Transverse colon (tissue), 4 donors: ENCODE measurements around the gene OTUD3. TPM values are rescaled to one million over a fixed set of nuclear protein-coding genes. Genes with fewer than 3 reads are reported as not detected.
A peak's percentile ranks its signal among the peaks of the same experiment; 100 is the strongest.
"Not testable (repeated sequence)": the region's sequence is repeated elsewhere in the genome, so short reads cannot be mapped to it uniquely, and the experiment has no call there.

ENCODE experiments used
- DNase-seq: peaks from one replicate; pipeline ENCODE4 v3.0.0-alpha.2; 2019
- H3K27ac ChIP-seq, 4 donors: fragments of 200-600 bp; sonication (generic); 2 replicates each; pipeline ENCODE4 v1.5.1; 2016 to 2018; ENCODE audit warnings: inconsistent platforms in 4 of 4
- H3K27me3 ChIP-seq: fragments of 200-600 bp; sonication (generic); 2 replicates; pipeline ENCODE4 v1.5.1; 2017; ENCODE audit warnings: inconsistent platforms
- H3K36me3 ChIP-seq, 4 donors: fragments of 200-600 bp; sonication (generic); 2 replicates each; pipeline ENCODE4 v1.5.1; 2017 to 2019; ENCODE audit warnings: inconsistent platforms in 4 of 4
- H3K4me1 ChIP-seq, 4 donors: fragments of 200-600 bp; sonication (generic); 2 replicates each; pipeline ENCODE4 v1.5.1; 2017 to 2020; ENCODE audit warnings: inconsistent platforms in 4 of 4
- H3K4me3 ChIP-seq, 4 donors: fragments of 200-600 bp; sonication (generic); 1 replicate in 1 of 4; 2 replicates in 3 of 4; pipeline versions ENCODE4 v1.5.1 to v1.6.1; 2017 to 2019; ENCODE audit warnings: inconsistent platforms in 4 of 4
- H3K9me3 ChIP-seq, 2 donors: fragments of 200-600 bp; sonication (generic); 2 replicates each; pipeline ENCODE4 v1.5.1; 2017 to 2019; ENCODE audit warnings: inconsistent platforms in 2 of 2
- CTCF ChIP-seq, 5 experiments: fragments of 200-600 bp in 3 of 5; fragments of 450-650 bp in 2 of 5; sonication (generic) in 3 of 5; IDR thresholded peaks; 1 replicate in 2 of 5; 2 replicates in 3 of 5; pipeline ENCODE4 v1.5.1; 2016 to 2017; ENCODE audit warnings: antibody characterized with exemption in 5 of 5, inconsistent platforms in 3 of 5, mild to moderate bottlenecking in 2 of 5, moderate library complexity in 1 of 5
- EP300 ChIP-seq: sonication (generic); formaldehyde crosslinking; IDR thresholded peaks from one replicate; pipeline ENCODE4 v1.6.1; 2017; ENCODE audit warnings: antibody characterized with exemption, low read depth
- POLR2A ChIP-seq: fragments of 450-650 bp; IDR thresholded peaks from one replicate; pipeline ENCODE4 v1.6.1; 2016; ENCODE audit warnings: antibody characterized with exemption, mild to moderate bottlenecking, moderate library complexity
- POLR2AphosphoS5 ChIP-seq, 3 donors: sonication (generic); formaldehyde crosslinking; IDR thresholded peaks; one replicate each; pipeline ENCODE4 v1.6.1; 2016; ENCODE audit warnings: antibody characterized with exemption in 3 of 3
- WGBS, 2 donors: methylation state at CpG; one replicate each; pipeline ENCODE4 v1.1.5; 2018; ENCODE audit warnings: low coverage in 1 of 2; 5-methylcytosine and 5-hydroxymethylcytosine counted together
- in situ Hi-C, 4 donors: fragments of 200-750 bp; cut with MboI; loops; one replicate each; pipeline versions ENCODE4 v1.15.0 to v1.15.1; 2017; ENCODE audit warnings: low sequenced_read_pairs in 3 of 4, low pct_ligation_motif_present in 1 of 4, low pct_unique_long_range_greater_than_20kb in 1 of 4
- intact Hi-C: fragments of 100-400 bp; cut with DNase I; formaldehyde crosslinking; loops from one replicate; pipeline ENCODE4 v1.15.1; 2023; ENCODE audit warnings: low total_unique reads
- total RNA-seq, 4 donors: library from RNA; depleted of rRNA; stranded (reverse); fragments of >200 nt; gene quantifications; one replicate each; pipeline ENCODE4 v1.1.0, GENCODE V29; 2016

The OTUD3 gene
- total RNA-seq, 4 donors from 2014 or later: 5.9 to 10.8 (median 9.9) TPM

GRCh38 chr1:19844731-19845495 is 37.3 kb upstream of the OTUD3 start:
- H3K4me3 ChIP-seq: no peak overlapping the region
- no peaks in the 10 kb centered on the region for H3K36me3 ChIP-seq
- no peak for DNase-seq
- intact Hi-C loops: no loop called here
- in situ Hi-C loops: no loop called here
- no peaks in the 10 kb centered on the region for H3K27me3 ChIP-seq
- H3K27ac ChIP-seq: peak overlapping the region in 2 of 4 donors; percentile 57 to 70
- WGBS, 2 donors: 33 to 37% methylated on average over 11 of the region's 11 CpGs
- H3K9me3 ChIP-seq: no peaks in the 10 kb centered on the region
- TF ChIP-seq POLR2A: no peak
- TF ChIP-seq CTCF (IDR thresholded peaks at IDR 0.05): no peak
- no peak for TF ChIP-seq POLR2AphosphoS5 (IDR thresholded peaks at IDR 0.05)
- TF ChIP-seq EP300: no peak
- peaks cover 4 to 35% (median 22%) of the 10 kb centered on the region in 4 donors for H3K4me1 ChIP-seq

GRCh38 chr1:19845555-19845954 is 36.6 kb upstream of the OTUD3 start:
- TF ChIP-seq EP300: no peak
- TF ChIP-seq POLR2AphosphoS5 (IDR thresholded peaks at IDR 0.05): no peak
- no peak for TF ChIP-seq CTCF (IDR thresholded peaks at IDR 0.05)
- no peak for TF ChIP-seq POLR2A
- Histone ChIP-seq H3K4me1 (peaks cover 4 to 35% (median 22%) of the 10 kb centered on the region in 4 donors), H3K27me3 (no peaks in the 10 kb centered on the region), H3K27ac (peak overlapping the region in 3 of 4 donors; percentile 57 to 70 (median 58)), H3K9me3 (no peaks in the 10 kb centered on the region), H3K4me3 (no peak overlapping the region), H3K36me3 (no peaks in the 10 kb centered on the region)
- WGBS, 2 donors: 94 to 100% methylated on average over 2 to 8 of the region's 8 CpGs
- in situ Hi-C loops: no loop called here
- intact Hi-C loops: no loop called here
- DNase-seq: no peak

- intact Hi-C loops: no loop called here
- in situ Hi-C loops: no loop called here
- peaks cover 4 to 35% (median 22%) of the 10 kb centered on the region in 4 donors for H3K4me1 ChIP-seq
- H3K9me3 ChIP-seq: no peaks in the 10 kb centered on the region
- 50 to 51% methylated on average over 3 of the region's 3 CpGs for WGBS, 2 donors
- TF ChIP-seq CTCF (IDR thresholded peaks at IDR 0.05) (no peak), POLR2A (no peak), POLR2AphosphoS5 (IDR thresholded peaks at IDR 0.05) (no peak), EP300 (no peak)
- DNase-seq: peak; percentile 23
- no peaks in the 10 kb centered on the region for H3K27me3 ChIP-seq
- no peak overlapping the region for H3K4me3 ChIP-seq
- H3K36me3 ChIP-seq: no peaks in the 10 kb centered on the region
- H3K27ac ChIP-seq: peak overlapping the region; percentile 57 to 70 (median 64)
These were observed 35.9 kb upstream of the OTUD3 start for GRCh38 chr1:19846338-19846737.

GRCh38 chr1:19847334-19847733 is 34.9 kb upstream of the OTUD3 start:
- Histone ChIP-seq H3K4me1 (peaks cover 4 to 35% (median 22%) of the 10 kb centered on the region in 4 donors), H3K27ac (peak overlapping the region; percentile 57 to 70 (median 64))
- in situ Hi-C loops, intact Hi-C loops, DNase-seq, H3K9me3 ChIP-seq, H3K36me3 ChIP-seq, H3K4me3 ChIP-seq, H3K27me3 ChIP-seq: not testable (repeated sequence)
- WGBS, 2 donors: 73 to 80% methylated on average over 4 to 9 of the region's 9 CpGs

GRCh38 chr1:19849307-19849706 is 32.9 kb upstream of the OTUD3 start:
- peaks cover 4 to 35% (median 22%) of the 10 kb centered on the region in 4 donors for H3K4me1 ChIP-seq
- H3K4me3 ChIP-seq, intact Hi-C loops, H3K36me3 ChIP-seq, H3K27ac ChIP-seq, in situ Hi-C loops, H3K27me3 ChIP-seq, DNase-seq, H3K9me3 ChIP-seq: not testable (repeated sequence)
- 81 to 83% methylated on average over 3 of the region's 3 CpGs for WGBS, 2 donors
